Measurements from ENCODE around the gene SERPINB1.
"Not testable (repeated sequence)": the region's sequence is repeated elsewhere in the genome, so short reads cannot be mapped to it uniquely, and the experiment has no call there.

Gene SERPINB1

GRCh38 chr6:2817903-2818443, 23.7 kb downstream of the SERPINB1 start:
- DNase-seq (ENCODE audit: low spot score): peak; percentile 68

GRCh38 chr6:2816158-2816557, 25.5 kb downstream of the SERPINB1 start:
- DNase-seq (ENCODE audit: low spot score): no peak

- no peak for DNase-seq (ENCODE audit: low spot score)
Measured at GRCh38 chr6:2812695-2813094, 29.0 kb downstream of the SERPINB1 start.

- peak; percentile 91 for DNase-seq (ENCODE audit: low spot score)
Measured at GRCh38 chr6:2810092-2810671, 31.5 kb downstream of the SERPINB1 start.

GRCh38 chr6:2809015-2809414, 32.6 kb downstream of the SERPINB1 start:
- no peak for DNase-seq (ENCODE audit: low spot score)

- DNase-seq (ENCODE audit: low spot score): no peak
Measured at GRCh38 chr6:2807342-2808090, 34.1 kb downstream of the SERPINB1 start.

GRCh38 chr6:2806644-2807043, 35.0 kb downstream of the SERPINB1 start:
- DNase-seq (ENCODE audit: low spot score): no peak

GRCh38 chr6:2805031-2805430, 36.6 kb downstream of the SERPINB1 start:
- DNase-seq (ENCODE audit: low spot score): no peak

GRCh38 chr6:2804516-2804915, 37.1 kb downstream of the SERPINB1 start:
- DNase-seq (ENCODE audit: low spot score): no peak

- DNase-seq (ENCODE audit: low spot score): no peak
Measured at GRCh38 chr6:2803731-2804429, 37.8 kb downstream of the SERPINB1 start.

- DNase-seq (ENCODE audit: low spot score): no peak
Measured at GRCh38 chr6:2802521-2803060, 39.1 kb downstream of the SERPINB1 start.

- DNase-seq (ENCODE audit: low spot score): not testable (repeated sequence)
Measured at GRCh38 chr6:2801687-2802086, 40.0 kb downstream of the SERPINB1 start.

GRCh38 chr6:2800552-2801316, 40.9 kb downstream of the SERPINB1 start:
- no peak for DNase-seq (ENCODE audit: low spot score)

- DNase-seq (ENCODE audit: low spot score): no peak
Measured at GRCh38 chr6:2799936-2800527, 41.6 kb downstream of the SERPINB1 start.

- no peak for DNase-seq (ENCODE audit: low spot score)
Measured at GRCh38 chr6:2798586-2799134, 43.0 kb downstream of the SERPINB1 start.

- DNase-seq (ENCODE audit: low spot score): no peak
Measured at GRCh38 chr6:2797564-2798031, 44.1 kb downstream of the SERPINB1 start.

- DNase-seq (ENCODE audit: low spot score): no peak
Measured at GRCh38 chr6:2796861-2797260, 44.8 kb downstream of the SERPINB1 start.

GRCh38 chr6:2795956-2796355, 45.7 kb downstream of the SERPINB1 start:
- no peak for DNase-seq (ENCODE audit: low spot score)

- no peak for DNase-seq (ENCODE audit: low spot score)
Measured at GRCh38 chr6:2795162-2795561, 46.5 kb downstream of the SERPINB1 start.

- DNase-seq (ENCODE audit: low spot score): no peak
Measured at GRCh38 chr6:2794171-2794730, 47.4 kb downstream of the SERPINB1 start.
